Esophagus mucosa (tissue), 1 donor: Measurements from ENCODE around the gene ZNF239. TPM values are rescaled to one million over a fixed set of nuclear protein-coding genes. Genes with fewer than 3 reads are reported as not detected.
"Not testable (repeated sequence)": the region's sequence is repeated elsewhere in the genome, so short reads cannot be mapped to it uniquely, and the experiment has no call there.

Source experiments
- ATAC-seq: fragments of 200-7000 bp; cut with Tn5 transposase; one replicate; pipeline ENCODE4 v1.9.1; 2020
- total RNA-seq: library from RNA; stranded (reverse); gene quantifications from one replicate; pipeline ENCODE4 v1.2.4, GENCODE V29; 2023
- donor health status: DM: yes; HTN: yes; CAD: no.

The ZNF239 gene
- total RNA-seq: 0.64 TPM

- peak; percentile 88 for ATAC-seq
These were observed at the start of gene ZNF239 for GRCh38 chr10:43574001-43574892. TSS of gene ZNF239 (minus strand) at chr10:43574616. CDS start at chr10:43558079, 16,537 bp downstream.

- ATAC-seq: no peak
These were observed 48.9 kb upstream of the ZNF239 start for GRCh38 chr10:43623351-43623750.

- ATAC-seq: no peak
These were observed 47.6 kb upstream of the ZNF239 start for GRCh38 chr10:43622038-43622437.

- ATAC-seq: peak; percentile 55
These were observed 45.0 kb upstream of the ZNF239 start for GRCh38 chr10:43619368-43619767.

DNA sequence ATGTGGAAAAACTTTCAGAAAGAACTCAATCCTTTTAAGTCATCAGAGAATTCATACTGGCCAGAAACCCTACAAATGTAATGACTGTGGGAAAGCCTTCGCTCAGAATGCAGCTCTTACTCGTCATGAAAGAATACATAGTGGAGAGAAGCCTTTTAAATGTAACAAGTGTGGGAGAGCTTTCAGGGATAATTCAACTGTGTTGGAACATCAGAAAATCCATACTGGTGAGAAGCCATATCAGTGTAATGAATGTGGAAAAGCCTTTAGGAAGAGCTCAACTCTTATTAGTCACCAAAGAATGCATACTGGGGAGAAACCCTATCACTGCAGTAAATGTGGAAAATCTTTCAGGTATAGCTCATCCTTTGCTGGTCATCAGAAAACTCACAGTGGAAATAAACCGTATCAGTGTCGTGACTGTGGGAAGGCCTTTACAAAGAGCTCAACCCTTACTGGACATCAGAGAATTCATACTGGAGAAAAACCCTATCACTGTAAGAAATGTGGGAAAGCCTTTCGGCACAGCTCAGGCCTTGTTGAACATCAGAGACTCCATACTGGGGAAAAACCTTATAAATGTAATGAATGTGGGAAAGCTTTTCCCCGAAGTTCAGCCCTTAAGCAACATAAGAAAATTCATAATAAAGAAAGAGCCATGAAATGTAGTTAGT is 42.4 kb upstream of the ZNF239 start:
- ATAC-seq: no peak

- ATAC-seq: no peak
These were observed 36.2 kb upstream of the ZNF239 start for GRCh38 chr10:43610636-43611035.

DNA sequence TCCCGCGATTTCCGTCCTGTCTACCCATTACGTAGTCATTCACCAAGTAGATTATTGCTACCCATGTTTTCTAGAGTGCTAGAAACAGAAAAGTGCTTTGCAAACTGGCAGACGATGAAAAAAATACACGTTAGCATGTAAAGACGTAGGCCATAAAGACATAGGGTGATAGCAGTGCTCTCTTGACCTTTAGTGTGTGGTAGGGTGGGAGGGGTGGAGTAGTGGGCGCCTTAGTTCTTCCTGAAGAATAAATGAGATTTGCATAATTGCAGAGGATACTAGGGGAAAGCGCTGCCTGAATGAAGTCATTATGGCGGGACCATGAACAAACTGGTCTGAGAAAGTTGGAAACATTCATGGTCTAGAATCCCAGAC is 32.8 kb upstream of the ZNF239 start:
- no peak for ATAC-seq

DNA sequence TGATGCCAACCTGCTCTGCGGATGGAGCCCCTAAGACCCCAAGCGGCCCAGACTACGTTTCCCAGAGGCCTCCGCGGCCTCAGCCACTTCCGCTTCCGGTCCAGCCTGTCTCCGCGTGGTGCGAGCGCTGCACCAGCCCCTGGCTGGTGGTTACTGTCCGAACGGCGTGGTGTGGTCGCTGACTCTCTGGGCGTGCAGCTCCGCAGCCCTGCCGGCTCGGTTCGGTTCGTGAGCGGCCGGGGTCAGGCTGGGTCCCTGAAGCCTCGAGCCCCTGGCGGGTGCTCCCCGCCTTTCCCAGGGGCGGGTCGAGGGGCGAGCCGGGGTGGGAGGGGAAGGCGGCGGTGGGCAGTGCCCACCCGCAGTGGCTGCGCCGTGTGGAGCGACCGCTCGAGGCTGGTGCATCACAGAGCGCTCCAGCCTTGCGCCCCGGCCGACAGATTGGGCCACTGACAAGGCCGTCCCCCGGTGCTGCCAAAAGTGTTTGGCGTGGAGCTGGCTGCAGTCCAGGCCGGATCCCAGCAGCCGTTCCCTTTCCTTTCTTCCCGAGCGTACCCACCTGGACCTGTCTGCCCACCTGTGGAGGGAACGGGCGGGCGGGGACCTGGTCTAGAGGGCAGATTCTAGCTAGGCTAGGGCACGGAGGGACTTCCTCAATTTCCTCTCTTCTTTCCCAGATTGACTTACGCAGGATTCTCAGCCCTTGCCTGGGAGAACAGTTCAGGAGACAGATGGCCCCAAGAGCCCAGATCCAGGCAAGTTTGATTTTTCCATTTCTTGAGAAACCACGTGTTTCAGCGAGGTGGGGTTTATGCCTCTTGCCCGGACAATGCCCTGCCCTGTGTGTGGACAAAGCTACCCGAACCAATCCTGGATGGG is 32.1 kb upstream of the ZNF239 start, which contains the start of gene ZNF485:
ZNF485 (plus strand) TSS at position 116 of the 876 bp plus-strand sequence; CDS start at position 729, 613 bp downstream.
- peak; percentile 81 for ATAC-seq

DNA sequence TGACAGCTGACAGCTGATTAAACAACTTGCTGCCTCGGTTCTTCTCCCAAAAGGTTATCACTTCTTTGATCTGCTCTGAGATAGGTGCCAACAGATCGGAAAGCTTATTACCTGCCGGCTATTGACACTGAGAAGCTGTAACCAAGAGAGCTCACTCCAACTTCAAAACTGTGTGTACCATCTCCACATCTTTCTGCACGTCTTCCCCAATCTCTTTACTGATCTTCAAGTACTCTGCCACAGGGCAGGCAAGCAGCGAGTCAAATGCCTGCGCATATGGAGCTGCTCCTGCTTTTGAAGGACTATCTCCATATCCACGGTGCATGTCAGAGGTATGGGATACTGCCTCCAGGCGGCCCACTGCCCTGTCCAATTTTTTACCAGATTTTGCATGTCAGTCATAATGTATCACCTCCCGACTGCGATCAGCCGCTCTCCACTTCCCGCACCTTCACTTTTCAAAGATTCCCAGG is 31.5 kb upstream of the ZNF239 start:
- ATAC-seq: no peak

DNA sequence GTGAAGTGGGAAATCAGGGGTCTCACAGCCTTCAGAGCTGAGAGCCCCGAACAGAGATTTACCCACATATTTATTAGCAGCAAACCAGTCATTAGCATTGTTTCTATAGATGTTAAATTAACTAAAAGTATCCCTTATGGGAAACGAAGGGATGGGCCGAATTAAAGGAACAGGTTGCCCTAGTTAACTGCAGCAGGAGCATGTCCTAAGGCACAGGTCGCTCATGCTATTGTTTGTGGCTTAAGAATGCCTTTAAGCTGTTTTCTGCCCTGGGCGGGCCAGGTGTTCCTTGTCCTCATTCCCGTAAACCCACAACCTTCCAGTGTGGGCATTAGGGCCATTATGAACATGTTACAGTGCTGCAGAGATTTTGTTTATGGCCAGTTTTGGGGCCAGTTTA is 27.2 kb upstream of the ZNF239 start:
- ATAC-seq: not testable (repeated sequence)

DNA sequence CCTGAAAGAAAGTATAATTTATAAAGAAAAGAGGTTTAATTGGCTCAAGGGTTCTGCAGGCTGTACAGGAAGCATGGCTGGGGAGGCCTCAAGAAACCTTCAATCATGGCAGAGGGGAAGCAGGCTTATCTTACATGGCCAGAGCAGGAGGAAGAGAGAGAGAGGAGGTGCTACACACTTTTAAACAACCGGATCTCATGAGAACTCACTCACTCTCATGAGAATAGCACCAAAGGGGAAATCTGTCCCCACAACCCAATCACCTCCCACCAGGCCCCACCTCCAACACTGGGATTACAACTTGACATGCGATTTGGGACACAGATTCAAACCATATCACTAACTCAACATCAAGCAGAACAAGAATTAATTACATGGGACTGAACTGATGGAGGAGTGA is 24.9 kb upstream of the ZNF239 start:
- no peak for ATAC-seq

DNA sequence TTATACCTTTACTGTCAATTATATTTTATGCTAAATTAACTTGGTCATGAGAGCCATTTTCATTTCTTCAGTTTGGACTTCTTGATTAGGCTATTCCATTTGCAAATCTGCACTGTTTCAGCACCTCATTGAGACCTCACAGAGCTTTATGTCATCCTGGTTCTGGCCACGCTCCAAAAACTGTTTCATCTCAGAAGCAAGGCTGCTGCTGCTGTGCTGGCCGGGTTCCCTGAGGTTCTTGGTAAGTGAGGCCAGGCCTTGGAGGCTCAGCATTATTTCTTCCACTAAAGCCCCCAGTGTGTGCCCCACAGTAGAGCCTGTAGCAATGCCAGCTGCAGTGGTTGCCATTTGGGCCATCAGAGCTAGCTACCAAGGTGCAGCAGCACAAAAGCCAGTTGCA is 24.0 kb upstream of the ZNF239 start:
- ATAC-seq: no peak

DNA sequence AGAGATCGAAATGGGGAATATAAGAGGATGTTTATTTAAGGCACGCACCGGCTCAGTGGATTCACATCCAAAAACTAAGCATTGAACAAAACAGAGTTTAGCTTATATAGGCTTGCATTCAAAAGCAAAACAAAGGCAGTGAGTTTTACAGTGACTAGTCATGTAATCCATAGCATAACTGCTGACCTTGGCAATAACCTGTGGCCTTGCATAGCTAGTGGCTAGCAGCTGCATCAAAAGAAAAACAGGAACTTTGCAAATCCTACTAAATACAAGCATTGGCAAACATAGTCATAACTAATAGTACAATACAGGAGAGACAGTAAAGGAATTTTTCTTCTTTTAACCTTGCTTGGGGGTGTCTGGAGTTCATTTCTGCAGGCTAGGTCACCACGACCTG is 22.1 kb upstream of the ZNF239 start:
- ATAC-seq: peak; percentile 68

DNA sequence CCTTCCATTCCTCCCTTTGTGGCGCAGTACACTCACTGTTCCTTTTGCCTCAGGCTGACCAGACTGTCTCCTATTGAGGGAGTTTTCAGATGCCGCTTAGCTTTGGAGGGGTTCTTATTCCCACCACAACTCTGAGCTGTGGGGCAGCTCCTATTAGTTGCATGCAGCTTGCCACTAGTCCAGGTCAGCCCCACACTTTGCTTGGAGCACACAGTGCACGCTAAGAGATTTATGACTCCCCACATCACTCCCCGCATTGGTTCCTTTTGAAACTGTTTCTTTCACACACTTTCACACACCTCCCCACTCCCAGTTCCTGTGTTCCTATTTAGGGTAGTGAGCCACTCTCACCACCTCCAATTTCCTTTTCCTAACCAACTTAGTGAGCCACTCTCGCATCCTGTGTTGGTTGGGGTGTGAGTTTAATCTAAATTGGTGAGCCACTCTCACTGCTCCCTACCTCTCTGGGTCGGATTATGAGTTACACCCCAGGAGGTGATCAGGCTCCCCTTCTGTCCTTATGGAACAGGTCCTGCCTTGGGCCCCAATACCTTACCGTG is 21.4 kb upstream of the ZNF239 start:
- ATAC-seq: no peak

DNA sequence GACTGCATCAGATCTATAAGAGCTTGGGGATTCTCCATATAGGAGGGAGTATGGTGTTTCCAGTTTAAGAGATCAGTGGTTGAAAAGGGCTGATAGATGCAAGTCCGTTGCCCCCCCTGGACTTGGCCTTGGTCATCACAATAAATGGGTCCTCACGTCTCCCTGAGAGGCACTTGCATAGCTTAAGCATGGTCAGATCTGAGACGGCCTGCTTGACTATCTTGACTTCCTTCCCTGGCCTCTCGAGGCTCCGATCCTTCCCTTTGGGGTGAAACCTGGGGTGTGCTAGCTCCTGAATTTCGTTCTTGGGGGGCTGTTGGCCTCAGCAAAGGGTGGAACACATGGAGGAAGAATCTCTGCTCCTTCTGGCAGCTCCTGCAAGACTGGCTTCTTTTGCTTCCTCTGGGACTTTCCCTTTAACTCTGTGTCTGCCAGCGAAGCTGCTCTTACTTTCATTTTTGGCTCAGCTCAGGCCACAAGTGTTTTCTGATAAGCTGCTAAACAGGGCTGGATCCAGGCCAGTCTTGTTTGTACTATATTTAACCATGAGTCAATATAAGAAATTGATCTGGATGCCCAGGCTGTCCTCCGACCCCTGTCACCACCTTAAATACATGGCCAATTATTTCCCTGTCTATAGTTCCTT is 20.7 kb upstream of the ZNF239 start:
- no peak for ATAC-seq

DNA sequence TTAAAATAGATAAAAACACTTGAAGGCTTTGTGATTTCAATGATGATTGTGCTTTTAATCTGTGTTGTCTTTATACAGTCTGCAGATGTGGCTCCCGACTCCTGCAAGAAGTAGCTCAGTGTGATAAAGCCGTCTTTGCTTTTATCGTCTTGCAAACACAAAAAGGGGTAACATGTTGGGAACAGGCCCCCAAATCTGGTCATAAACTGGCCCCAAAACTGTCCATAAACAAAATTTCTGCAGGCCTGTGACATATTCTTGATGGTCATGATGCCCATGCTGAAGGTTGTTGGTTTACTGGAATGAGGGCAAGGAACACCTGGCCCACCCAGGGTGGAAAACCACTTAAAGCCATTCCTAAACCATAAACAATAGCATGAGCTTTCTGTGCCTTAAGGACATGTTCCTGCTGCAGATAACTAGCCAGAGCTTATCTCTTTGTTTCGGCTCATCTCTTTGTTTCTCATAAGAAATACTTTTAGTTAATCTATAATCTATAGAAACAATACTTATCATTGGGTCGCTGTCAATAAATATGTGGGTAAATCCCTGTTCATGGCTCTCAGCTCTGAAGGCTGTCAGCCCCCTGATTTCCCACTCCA is 17.0 kb upstream of the ZNF239 start:
- no peak for ATAC-seq

DNA sequence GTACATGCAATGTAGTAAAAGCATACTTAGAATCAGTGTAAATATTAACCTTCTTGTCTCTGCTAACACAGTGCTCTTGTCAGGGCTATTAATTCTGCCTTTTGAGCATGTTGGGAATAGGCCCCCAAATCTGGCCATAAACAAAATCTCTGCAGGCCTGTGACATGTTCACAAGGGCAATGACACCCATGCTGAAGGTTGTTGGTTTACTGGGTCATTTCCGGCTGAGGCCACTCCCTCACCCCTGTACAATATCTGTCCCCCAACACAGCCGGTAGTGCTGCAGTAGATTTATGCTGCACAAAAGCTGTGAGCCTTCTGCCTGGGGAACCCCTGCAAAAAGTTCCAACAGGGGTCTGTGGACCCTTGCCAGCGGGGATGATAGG is 12.3 kb upstream of the ZNF239 start:
- ATAC-seq: not testable (repeated sequence)

- no peak for ATAC-seq
These were observed 11.7 kb upstream of the ZNF239 start for GRCh38 chr10:43585981-43586729.

DNA sequence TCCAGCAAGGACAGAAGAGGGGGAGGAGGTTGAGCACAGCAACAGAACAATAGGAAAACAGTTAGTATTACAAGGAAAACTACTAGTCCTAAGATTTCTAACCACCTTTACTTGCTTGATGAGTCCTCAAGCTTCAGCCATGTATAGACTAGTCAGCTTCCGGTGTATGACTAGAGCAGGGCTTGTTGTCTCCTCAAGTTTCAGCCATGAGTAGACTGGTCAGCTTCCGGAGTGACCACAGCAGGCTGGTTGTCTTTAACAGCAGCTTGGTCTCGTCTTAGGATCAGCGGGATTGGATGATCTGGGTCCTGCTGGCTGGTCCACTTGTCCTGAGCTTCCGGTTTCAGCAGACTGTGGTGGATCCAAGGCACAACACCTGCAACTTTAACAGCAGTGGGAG is 10.6 kb upstream of the ZNF239 start:
- ATAC-seq: no peak

DNA sequence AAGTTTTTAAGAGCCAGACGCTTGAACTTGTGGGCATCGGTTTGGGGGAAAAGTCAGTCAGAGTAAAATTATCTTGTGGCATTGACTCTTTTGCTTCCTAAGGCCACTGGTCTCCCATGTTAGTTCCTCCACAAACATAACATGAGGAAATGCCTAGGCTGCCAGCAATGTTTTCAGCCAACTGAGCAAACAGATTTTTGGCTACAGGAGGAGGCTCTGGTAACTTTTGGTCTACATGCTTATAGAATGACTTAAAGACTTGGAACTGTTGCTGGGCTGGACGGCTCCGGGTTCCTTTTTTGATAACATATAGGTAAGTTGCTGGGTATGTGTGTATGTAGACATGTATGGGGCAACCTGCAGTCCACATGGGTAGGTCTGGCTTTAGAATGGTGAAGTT is 9.6 kb upstream of the ZNF239 start:
- no peak for ATAC-seq

DNA sequence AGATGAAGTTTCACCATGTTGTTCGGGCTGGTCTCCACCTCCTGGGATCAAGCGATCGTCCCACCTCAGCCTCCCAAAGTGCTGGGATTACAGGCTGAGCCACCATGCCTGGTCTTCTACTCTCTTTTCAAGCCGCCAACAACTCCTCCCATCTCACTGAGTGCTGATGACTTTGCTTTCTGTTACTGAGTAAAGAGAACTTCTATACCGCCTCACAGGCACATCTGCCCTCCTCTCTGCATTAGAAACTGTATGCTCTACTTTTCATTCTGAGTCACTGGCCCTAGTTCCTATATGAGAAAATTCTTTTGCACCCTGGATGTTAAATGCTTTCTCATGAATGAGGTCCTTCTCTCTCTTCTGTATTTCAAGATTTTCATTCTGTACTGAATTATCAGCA is 2.2 kb upstream of the ZNF239 start:
- no peak for ATAC-seq
